HepG2 (cell line): ENCODE results near the gene NME4. TPM values are rescaled to one million over a fixed set of nuclear protein-coding genes. Genes with fewer than 3 reads are reported as not detected.

Source experiments
- AGO1 ChIP-seq: fragments of 200-400 bp; formaldehyde crosslinking; IDR thresholded peaks from 2 replicates; pipeline ENCODE4 v1.6.1; 2017; ENCODE audit warnings: mild to moderate bottlenecking, low read depth, low read length, moderate library complexity; ENCODE audit not compliant: poor library complexity, severe bottlenecking
- ASH2L ChIP-seq: fragments of 300-600, 200-600 bp; sonication (generic); IDR thresholded peaks from 2 replicates; pipeline ENCODE4 v1.7.0; 2017; ENCODE audit warnings: low read depth, mild to moderate bottlenecking, moderate library complexity, mixed read lengths, low read length; ENCODE audit not compliant: insufficient read length
- SOX6 ChIP-seq, 2 experiments: fragments of 450-650 bp in 1 of 2; sonication (generic) in 1 of 2; formaldehyde crosslinking in 1 of 2; IDR thresholded peaks; 2 replicates each; pipeline versions ENCODE4 v1.4.0 to v1.6.1; 2017 to 2020; ENCODE audit warnings: antibody characterized with exemption in 1 of 2, mild to moderate bottlenecking in 1 of 2, missing genetic modification reagents in 1 of 2
- ZC3H4 ChIP-seq: sonication (generic); formaldehyde crosslinking; IDR thresholded peaks from 2 replicates; pipeline ENCODE4 v1.4.0; 2020; ENCODE audit warnings: missing genetic modification reagents, borderline replicate concordance
- ZNF564 ChIP-seq: sonication (generic); formaldehyde crosslinking; IDR thresholded peaks from 2 replicates; pipeline ENCODE4 v1.8.1; 2023; ENCODE audit warnings: mild to moderate bottlenecking, missing genetic modification reagents
- ZNF772 ChIP-seq: sonication (generic); formaldehyde crosslinking; IDR thresholded peaks from 2 replicates; pipeline ENCODE4 v1.5.0; 2020; ENCODE audit warnings: mild to moderate bottlenecking, missing genetic modification reagents
- polyA plus RNA-seq, 8 experiments: library from polyadenylated mRNA; depleted of rRNA in 3 of 8; stranded (reverse) in 7 of 8; unstranded in 1 of 8; fragments of >200 nt; fragmentation: Illumina TruSeq in 4 of 8; extraction: Trizol in 4 of 8; gene quantifications; 2 replicates each; pipeline versions ENCODE4 v1.2.1 to v1.2.3, GENCODE V29; 2011 to 2016; ENCODE audit warnings: low read depth in 4 of 8, missing spikeins in 1 of 8, mixed read lengths in 1 of 8; ENCODE audit not compliant: insufficient read depth in 1 of 8
- total RNA-seq, 5 experiments: library from RNA; depleted of rRNA; stranded (reverse); fragments of >200 nt; fragmentation: Illumina TruSeq; extraction: Trizol; gene quantifications; 2 replicates each; pipeline ENCODE4 v1.2.3, GENCODE V29; 2016; ENCODE audit warnings: low read depth in 1 of 5
- TF ChIP-seq, protein P1 (sequence below): sonication (generic); formaldehyde crosslinking; IDR thresholded peaks from 2 replicates; pipeline ENCODE4 v1.4.0; 2020; ENCODE audit warnings: missing genetic modification reagents
- TF ChIP-seq, protein P2 (sequence below): sonication (generic); formaldehyde crosslinking; IDR thresholded peaks from 2 replicates; pipeline ENCODE4 v1.5.0; 2020; ENCODE audit warnings: missing genetic modification reagents
- TF ChIP-seq, protein P3 (sequence below): sonication (generic); formaldehyde crosslinking; IDR thresholded peaks from 2 replicates; pipeline ENCODE4 v1.4.0; 2020; ENCODE audit warnings: mild to moderate bottlenecking, missing genetic modification reagents, borderline replicate concordance
- TF ChIP-seq, protein P4 (sequence below): sonication (generic); formaldehyde crosslinking; conservative IDR thresholded peaks from 2 replicates; pipeline ENCODE4 v1.4.0; 2020; ENCODE audit warnings: missing genetic modification reagents
- TF ChIP-seq, protein P5 (sequence below): sonication (generic); formaldehyde crosslinking; IDR thresholded peaks from 2 replicates; pipeline ENCODE4 v1.8.0; 2023; ENCODE audit warnings: mild to moderate bottlenecking, missing genetic modification reagents
- TF ChIP-seq, protein P6 (sequence below), 2 experiments: sonication (generic) in 1 of 2; formaldehyde crosslinking in 1 of 2; IDR thresholded peaks; 2 replicates each; pipeline versions ENCODE4 v1.4.0 to v1.6.1; 2018 to 2020; ENCODE audit warnings: missing genetic modification reagents in 2 of 2, borderline replicate concordance in 1 of 2, low read depth in 1 of 2, mild to moderate bottlenecking in 1 of 2, missing biosample characterization in 1 of 2

Gene NME4
- total and polyA plus RNA-seq, 2 of the 13 experiments (the other 11 are each of a cell fraction or from before 2014, with no cell fraction given): 121 to 263 TPM

DNA sequence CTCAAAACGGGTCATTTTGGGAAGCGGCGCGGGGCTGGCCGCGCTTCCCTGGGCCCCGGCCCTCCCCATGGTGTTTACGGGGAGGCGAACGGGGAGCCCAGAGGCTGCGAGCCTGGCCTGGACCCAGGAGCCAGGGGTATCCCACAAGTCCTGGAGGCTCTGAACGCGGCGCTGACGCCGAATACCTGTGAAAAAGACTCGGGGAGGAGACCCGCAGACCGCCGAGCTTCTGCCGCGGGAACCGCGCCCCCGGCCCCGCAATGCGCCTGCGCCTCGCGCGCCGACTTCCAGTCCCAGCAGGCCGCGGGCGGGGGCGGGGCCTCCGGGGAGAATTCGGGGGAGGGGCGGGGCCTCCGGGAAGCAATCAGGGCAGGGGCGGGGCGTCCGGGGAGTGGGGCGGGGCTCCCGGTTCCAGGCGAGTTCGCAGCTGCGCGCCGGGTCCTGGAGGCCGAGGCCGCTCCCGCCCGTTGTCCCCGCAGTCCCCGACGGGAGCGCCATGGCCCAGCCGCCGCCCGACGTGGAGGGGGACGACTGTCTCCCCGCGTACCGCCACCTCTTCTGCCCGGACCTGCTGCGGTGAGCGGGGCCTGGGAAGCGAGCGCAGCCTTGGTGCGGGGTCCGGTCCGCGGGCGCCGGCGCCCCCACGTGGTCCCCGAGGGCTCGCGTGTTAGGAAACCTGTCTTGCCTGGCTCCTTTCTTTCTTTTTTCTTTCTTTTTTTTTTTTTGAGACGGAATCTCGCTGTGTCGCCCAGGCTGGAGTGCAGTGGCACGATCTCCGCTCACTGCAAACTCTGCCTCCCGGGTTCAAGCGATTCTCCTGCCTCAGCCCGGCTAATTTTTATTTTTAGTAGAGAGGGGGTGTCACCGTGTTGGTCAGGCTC is 4.7 kb downstream of the NME4 start, which contains the start of gene DECR2 (continued):
- TF ChIP-seq, protein P1, sequence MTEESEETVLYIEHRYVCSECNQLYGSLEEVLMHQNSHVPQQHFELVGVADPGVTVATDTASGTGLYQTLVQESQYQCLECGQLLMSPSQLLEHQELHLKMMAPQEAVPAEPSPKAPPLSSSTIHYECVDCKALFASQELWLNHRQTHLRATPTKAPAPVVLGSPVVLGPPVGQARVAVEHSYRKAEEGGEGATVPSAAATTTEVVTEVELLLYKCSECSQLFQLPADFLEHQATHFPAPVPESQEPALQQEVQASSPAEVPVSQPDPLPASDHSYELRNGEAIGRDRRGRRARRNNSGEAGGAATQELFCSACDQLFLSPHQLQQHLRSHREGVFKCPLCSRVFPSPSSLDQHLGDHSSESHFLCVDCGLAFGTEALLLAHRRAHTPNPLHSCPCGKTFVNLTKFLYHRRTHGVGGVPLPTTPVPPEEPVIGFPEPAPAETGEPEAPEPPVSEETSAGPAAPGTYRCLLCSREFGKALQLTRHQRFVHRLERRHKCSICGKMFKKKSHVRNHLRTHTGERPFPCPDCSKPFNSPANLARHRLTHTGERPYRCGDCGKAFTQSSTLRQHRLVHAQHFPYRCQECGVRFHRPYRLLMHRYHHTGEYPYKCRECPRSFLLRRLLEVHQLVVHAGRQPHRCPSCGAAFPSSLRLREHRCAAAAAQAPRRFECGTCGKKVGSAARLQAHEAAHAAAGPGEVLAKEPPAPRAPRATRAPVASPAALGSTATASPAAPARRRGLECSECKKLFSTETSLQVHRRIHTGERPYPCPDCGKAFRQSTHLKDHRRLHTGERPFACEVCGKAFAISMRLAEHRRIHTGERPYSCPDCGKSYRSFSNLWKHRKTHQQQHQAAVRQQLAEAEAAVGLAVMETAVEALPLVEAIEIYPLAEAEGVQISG (CRISPR knock-in tag): peak; percentile 71
- TF ChIP-seq AGO1 (peak; percentile 95), SOX6 (IDR thresholded peaks at IDR 0.05) (no peak), SOX6 (CRISPR knock-in tag; IDR thresholded peaks at IDR 0.05) (0 out of 2 replicates have a peak, but pooled peaks have one; percentile 18), ASH2L (peak; percentile 40), ZC3H4 (CRISPR knock-in tag) (peak; percentile 92; the same call in 1 of the 2 replicates), ZNF772 (CRISPR knock-in tag) (peak; percentile 81), ZNF564 (CRISPR knock-in tag) (peak; percentile 81; the same call in 1 of the 2 replicates)
- TF ChIP-seq, protein P2, sequence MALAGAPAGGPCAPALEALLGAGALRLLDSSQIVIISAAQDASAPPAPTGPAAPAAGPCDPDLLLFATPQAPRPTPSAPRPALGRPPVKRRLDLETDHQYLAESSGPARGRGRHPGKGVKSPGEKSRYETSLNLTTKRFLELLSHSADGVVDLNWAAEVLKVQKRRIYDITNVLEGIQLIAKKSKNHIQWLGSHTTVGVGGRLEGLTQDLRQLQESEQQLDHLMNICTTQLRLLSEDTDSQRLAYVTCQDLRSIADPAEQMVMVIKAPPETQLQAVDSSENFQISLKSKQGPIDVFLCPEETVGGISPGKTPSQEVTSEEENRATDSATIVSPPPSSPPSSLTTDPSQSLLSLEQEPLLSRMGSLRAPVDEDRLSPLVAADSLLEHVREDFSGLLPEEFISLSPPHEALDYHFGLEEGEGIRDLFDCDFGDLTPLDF: no peak; the same call in 1 of the 2 replicates
- TF ChIP-seq, protein P3, sequence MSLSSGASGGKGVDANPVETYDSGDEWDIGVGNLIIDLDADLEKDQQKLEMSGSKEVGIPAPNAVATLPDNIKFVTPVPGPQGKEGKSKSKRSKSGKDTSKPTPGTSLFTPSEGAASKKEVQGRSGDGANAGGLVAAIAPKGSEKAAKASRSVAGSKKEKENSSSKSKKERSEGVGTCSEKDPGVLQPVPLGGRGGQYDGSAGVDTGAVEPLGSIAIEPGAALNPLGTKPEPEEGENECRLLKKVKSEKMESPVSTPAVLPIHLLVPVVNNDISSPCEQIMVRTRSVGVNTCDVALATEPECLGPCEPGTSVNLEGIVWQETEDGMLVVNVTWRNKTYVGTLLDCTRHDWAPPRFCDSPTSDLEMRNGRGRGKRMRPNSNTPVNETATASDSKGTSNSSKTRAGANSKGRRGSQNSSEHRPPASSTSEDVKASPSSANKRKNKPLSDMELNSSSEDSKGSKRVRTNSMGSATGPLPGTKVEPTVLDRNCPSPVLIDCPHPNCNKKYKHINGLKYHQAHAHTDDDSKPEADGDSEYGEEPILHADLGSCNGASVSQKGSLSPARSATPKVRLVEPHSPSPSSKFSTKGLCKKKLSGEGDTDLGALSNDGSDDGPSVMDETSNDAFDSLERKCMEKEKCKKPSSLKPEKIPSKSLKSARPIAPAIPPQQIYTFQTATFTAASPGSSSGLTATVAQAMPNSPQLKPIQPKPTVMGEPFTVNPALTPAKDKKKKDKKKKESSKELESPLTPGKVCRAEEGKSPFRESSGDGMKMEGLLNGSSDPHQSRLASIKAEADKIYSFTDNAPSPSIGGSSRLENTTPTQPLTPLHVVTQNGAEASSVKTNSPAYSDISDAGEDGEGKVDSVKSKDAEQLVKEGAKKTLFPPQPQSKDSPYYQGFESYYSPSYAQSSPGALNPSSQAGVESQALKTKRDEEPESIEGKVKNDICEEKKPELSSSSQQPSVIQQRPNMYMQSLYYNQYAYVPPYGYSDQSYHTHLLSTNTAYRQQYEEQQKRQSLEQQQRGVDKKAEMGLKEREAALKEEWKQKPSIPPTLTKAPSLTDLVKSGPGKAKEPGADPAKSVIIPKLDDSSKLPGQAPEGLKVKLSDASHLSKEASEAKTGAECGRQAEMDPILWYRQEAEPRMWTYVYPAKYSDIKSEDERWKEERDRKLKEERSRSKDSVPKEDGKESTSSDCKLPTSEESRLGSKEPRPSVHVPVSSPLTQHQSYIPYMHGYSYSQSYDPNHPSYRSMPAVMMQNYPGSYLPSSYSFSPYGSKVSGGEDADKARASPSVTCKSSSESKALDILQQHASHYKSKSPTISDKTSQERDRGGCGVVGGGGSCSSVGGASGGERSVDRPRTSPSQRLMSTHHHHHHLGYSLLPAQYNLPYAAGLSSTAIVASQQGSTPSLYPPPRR (CRISPR knock-in tag): no peak
- TF ChIP-seq, protein P4, sequence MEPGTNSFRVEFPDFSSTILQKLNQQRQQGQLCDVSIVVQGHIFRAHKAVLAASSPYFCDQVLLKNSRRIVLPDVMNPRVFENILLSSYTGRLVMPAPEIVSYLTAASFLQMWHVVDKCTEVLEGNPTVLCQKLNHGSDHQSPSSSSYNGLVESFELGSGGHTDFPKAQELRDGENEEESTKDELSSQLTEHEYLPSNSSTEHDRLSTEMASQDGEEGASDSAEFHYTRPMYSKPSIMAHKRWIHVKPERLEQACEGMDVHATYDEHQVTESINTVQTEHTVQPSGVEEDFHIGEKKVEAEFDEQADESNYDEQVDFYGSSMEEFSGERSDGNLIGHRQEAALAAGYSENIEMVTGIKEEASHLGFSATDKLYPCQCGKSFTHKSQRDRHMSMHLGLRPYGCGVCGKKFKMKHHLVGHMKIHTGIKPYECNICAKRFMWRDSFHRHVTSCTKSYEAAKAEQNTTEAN (CRISPR knock-in tag): 0 out of 2 replicates have a peak, but pooled peaks have one; percentile 9
- TF ChIP-seq, protein P5, sequence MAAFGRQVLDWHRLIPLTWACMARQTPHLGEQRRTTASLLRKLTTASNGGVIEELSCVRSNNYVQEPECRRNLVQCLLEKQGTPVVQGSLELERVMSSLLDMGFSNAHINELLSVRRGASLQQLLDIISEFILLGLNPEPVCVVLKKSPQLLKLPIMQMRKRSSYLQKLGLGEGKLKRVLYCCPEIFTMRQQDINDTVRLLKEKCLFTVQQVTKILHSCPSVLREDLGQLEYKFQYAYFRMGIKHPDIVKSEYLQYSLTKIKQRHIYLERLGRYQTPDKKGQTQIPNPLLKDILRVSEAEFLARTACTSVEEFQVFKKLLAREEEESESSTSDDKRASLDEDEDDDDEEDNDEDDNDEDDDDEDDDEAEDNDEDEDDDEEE (CRISPR knock-in tag): 0 out of 2 replicates have a peak, but pooled peaks have one; percentile 54
- TF ChIP-seq, protein P6, sequence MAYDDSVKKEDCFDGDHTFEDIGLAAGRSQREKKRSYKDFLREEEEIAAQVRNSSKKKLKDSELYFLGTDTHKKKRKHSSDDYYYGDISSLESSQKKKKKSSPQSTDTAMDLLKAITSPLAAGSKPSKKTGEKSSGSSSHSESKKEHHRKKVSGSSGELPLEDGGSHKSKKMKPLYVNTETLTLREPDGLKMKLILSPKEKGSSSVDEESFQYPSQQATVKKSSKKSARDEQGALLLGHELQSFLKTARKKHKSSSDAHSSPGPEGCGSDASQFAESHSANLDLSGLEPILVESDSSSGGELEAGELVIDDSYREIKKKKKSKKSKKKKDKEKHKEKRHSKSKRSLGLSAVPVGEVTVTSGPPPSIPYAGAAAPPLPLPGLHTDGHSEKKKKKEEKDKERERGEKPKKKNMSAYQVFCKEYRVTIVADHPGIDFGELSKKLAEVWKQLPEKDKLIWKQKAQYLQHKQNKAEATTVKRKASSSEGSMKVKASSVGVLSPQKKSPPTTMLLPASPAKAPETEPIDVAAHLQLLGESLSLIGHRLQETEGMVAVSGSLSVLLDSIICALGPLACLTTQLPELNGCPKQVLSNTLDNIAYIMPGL (CRISPR knock-in tag; IDR thresholded peaks at IDR 0.05; ENCODE audit: borderline replicate concordance in 1 of 2, low read depth in 1 of 2): peak; percentile 90 to 93
